Measurements from ENCODE around the gene R3HDM2. TPM values are rescaled to one million over a fixed set of nuclear protein-coding genes. Genes with fewer than 3 reads are reported as not detected.

The R3HDM2 gene
- total RNA-seq, 1 experiment from 2014 or later: 64.8 TPM

DNA sequence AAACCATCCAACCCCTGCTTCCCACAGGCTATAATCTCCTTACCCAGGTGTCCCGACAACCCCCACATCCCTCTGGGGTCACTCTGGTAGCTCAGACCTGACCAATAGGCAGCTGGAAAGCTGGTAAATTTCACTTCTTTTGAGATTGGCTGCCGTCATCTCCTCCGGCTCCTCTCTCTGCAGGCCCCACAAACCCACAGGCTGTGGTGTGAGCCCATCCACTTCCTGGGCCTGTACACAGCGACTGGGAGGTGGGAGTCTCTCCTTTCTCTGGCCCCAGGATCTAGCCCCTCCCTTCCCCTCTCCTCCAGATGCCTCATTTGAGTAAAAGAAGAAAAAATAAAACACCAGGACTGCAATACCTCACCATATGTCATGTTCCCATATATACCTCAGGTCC lies 4.5 kb upstream of the R3HDM2 start:
- Mint-ChIP-seq H3K4me3 (ENCODE audit: unreplicated experiment) (no peak overlapping the region), H3K36me3 (ENCODE audit: insufficient read depth, unreplicated experiment) (peaks cover 6% of the 10 kb centered on the region), H3K4me1 (ENCODE audit: insufficient read depth, unreplicated experiment) (no peaks in the 10 kb centered on the region), H3K9me3 (ENCODE audit: unreplicated experiment) (no peaks in the 10 kb centered on the region), H3K27me3 (ENCODE audit: insufficient read depth, unreplicated experiment) (no peaks in the 10 kb centered on the region), H3K27ac (ENCODE audit: low read depth, unreplicated experiment) (no peak overlapping the region)
- ChIA-PET POLR2A (no interaction called here), CTCF (interaction anchor here (0.6 to 3.0 kb wide), 5 partner anchors 17 to 221 kb away, joined by 3 to 18 read pairs (median 3); no protein-coding TSS in a partner anchor)
- TF ChIP-seq CTCF (IDR thresholded peaks at IDR 0.05; ENCODE audit: unreplicated experiment): no peak
- intact Hi-C loops (cut with micrococcal nuclease): no loop called here
- no TSS peak for BruUV-seq (replicated peaks)
- DNase-seq (ENCODE audit: unreplicated experiment): no peak

DNA sequence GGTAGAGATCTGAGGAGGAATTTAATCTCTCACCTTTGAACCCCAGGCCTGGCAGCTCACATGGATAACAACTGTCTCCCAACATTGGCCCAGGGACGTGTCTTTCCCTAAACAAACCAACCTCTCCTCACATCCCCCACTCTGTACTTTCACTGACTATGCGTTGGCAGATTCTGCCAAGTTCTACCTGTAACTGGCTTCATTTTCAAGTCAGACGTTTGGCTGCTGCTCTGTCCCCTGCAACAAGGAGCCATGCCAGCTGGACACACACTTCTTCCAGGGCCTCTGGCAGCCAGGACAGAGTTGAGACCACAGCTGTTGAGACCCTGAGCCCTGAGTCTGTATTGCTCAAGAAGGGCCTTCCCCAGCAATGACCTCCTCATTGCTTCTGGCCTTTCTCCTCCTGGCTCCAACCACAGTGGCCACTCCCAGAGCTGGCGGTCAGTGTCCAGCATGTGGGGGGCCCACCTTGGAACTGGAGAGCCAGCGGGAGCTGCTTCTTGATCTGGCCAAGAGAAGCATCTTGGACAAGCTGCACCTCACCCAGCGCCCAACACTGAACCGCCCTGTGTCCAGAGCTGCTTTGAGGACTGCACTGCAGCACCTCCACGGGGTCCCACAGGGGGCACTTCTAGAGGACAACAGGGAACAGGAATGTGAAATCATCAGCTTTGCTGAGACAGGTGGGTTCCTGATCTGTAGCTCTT lies 3.8 kb upstream of the R3HDM2 start, which contains the start of gene INHBC:
Gene INHBC (plus strand): TSS at position 268 of the 707 bp plus-strand sequence. CDS start 103 bp downstream, at position 371.
- peaks cover 6% of the 10 kb centered on the region for H3K36me3 Mint-ChIP-seq (ENCODE audit: insufficient read depth, unreplicated experiment)
- no peaks in the 10 kb centered on the region for H3K4me1 Mint-ChIP-seq (ENCODE audit: insufficient read depth, unreplicated experiment)
- no TSS peak for BruUV-seq (replicated peaks)
- H3K9me3 Mint-ChIP-seq (ENCODE audit: unreplicated experiment): no peaks in the 10 kb centered on the region
- ChIA-PET CTCF (interaction anchor here (0.6 to 3.0 kb wide), 5 partner anchors 18 to 221 kb away, joined by 3 to 18 read pairs (median 3); no protein-coding TSS in a partner anchor), POLR2A (interaction anchor here (1.2 kb wide), 1 partner anchor 722 kb away, joined by 3 read pairs; no protein-coding TSS in a partner anchor)
- intact Hi-C loops (cut with micrococcal nuclease): no loop called here
- no peak within 1 kb of the TSS for H3K27ac Mint-ChIP-seq (ENCODE audit: low read depth, unreplicated experiment)
- no peak for DNase-seq (ENCODE audit: unreplicated experiment)
- no peak for TF ChIP-seq CTCF (IDR thresholded peaks at IDR 0.05; ENCODE audit: unreplicated experiment)
- H3K4me3 Mint-ChIP-seq (ENCODE audit: unreplicated experiment): no peak within 1 kb of the TSS
- no peaks in the 10 kb centered on the region for H3K27me3 Mint-ChIP-seq (ENCODE audit: insufficient read depth, unreplicated experiment)

- Mint-ChIP-seq H3K4me1 (ENCODE audit: insufficient read depth, unreplicated experiment) (no peaks in the 10 kb centered on the region), H3K4me3 (ENCODE audit: unreplicated experiment) (no peak overlapping the region), H3K9me3 (ENCODE audit: unreplicated experiment) (no peaks in the 10 kb centered on the region), H3K36me3 (ENCODE audit: insufficient read depth, unreplicated experiment) (peaks cover 6% of the 10 kb centered on the region), H3K27me3 (ENCODE audit: insufficient read depth, unreplicated experiment) (no peaks in the 10 kb centered on the region), H3K27ac (ENCODE audit: low read depth, unreplicated experiment) (no peak overlapping the region)
- no peak for DNase-seq (ENCODE audit: unreplicated experiment)
- intact Hi-C loops (cut with micrococcal nuclease): no loop called here
- CTCF ChIA-PET: interaction anchor here (0.7 to 2.2 kb wide), 5 partner anchors 18 to 224 kb away, joined by 3 to 17 read pairs (median 3); partner anchors contain the start of gene INHBE
- BruUV-seq (replicated peaks): no TSS peak
- POLR2A ChIA-PET: interaction anchor here (0.6 to 1.7 kb wide), 4 partner anchors 15 to 721 kb away, joined by 3 to 7 read pairs (median 3); no protein-coding TSS in a partner anchor
- TF ChIP-seq CTCF (IDR thresholded peaks at IDR 0.05; ENCODE audit: unreplicated experiment): no peak
Observed at GRCh38 chr12:57433370-57433769, 2.5 kb upstream of the R3HDM2 start.

DNA sequence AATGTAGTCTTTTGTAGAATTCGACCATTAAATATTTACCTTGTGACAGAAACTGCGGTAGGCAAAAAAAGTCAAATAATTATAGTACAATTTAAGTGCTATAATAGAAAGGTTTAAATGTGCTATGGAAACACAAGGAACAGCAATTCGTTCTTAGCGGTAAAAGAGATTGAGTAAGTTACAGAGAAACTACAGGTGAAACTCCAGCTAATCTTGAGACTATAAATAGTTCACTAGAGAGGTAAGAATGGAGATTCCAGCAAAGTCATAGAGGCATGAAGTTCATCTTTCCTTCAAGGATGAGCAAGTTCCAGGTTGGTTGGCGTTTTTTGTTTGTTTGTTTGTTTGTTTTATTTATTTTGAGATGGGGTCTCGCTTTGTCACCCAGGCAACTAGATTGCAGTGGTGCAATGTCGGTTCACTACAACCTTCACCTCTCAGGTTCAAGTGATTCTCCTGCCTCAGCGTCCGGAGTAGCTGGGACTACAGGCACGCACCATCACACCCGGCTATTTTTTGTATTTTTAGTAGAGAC lies 878 bp upstream of the R3HDM2 start:
- Mint-ChIP-seq H3K9me3 (ENCODE audit: unreplicated experiment) (no peaks in the 10 kb centered on the region), H3K27ac (ENCODE audit: low read depth, unreplicated experiment) (peak overlapping the region; percentile 95), H3K4me3 (ENCODE audit: unreplicated experiment) (peak overlapping the region; percentile 81), H3K27me3 (ENCODE audit: insufficient read depth, unreplicated experiment) (no peaks in the 10 kb centered on the region), H3K4me1 (ENCODE audit: insufficient read depth, unreplicated experiment) (peaks cover 6% of the 10 kb centered on the region), H3K36me3 (ENCODE audit: insufficient read depth, unreplicated experiment) (peaks cover 13% of the 10 kb centered on the region)
- ChIA-PET POLR2A (interaction anchor here (1.1 to 1.7 kb wide), 3 partner anchors 11 to 78 kb away, joined by 3 to 7 read pairs (median 3); no protein-coding TSS in a partner anchor), CTCF (interaction anchor here (1.3 to 2.2 kb wide), 5 partner anchors 12 to 124 kb away, joined by 3 to 17 read pairs (median 7); partner anchors contain the start of gene INHBE)
- BruUV-seq (replicated peaks): no TSS peak
- DNase-seq (ENCODE audit: unreplicated experiment): no peak
- no peak for TF ChIP-seq CTCF (IDR thresholded peaks at IDR 0.05; ENCODE audit: unreplicated experiment)
- intact Hi-C loops (cut with micrococcal nuclease): no loop called here
